ENCODE measurements around the gene FTSJ3. TPM values are rescaled to one million over a fixed set of nuclear protein-coding genes. Genes with fewer than 3 reads are reported as not detected.

Gene FTSJ3
- total and polyA plus RNA-seq, 4 donors, result 26.1 to 49.8 (median 39.9) TPM

DNA sequence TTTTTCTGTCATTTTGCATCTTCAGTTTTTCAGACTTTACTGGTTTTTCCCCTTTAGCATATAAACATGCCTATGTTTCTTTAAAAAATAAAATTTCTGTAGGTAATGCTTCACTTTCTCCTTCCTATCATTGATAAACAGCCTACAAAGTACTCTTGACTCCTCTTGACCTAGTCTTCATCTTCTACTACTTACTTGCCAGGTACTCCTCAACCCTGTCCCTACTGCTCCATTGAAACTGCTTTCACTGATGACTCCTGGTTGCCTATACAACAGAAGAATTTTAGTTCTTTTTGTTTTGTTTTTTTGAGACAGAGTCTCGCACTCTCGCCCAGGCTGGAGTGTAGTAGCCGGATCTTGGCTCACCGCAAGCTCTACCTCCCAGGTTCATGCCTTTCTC is 46.5 kb downstream of the FTSJ3 start:
- Histone ChIP-seq H3K36me3 (ENCODE audit: control insufficient read depth, insufficient read depth, low read length) (peaks cover 29% of the 10 kb centered on the region), H3K4me3 (ENCODE audit: low read depth, low read length) (no peak overlapping the region), H3K9me3 (ENCODE audit: control insufficient read depth, insufficient read depth, low read length) (no peaks in the 10 kb centered on the region), H3K27me3 (ENCODE audit: control insufficient read depth, insufficient read depth, low read length) (no peaks in the 10 kb centered on the region), H3K4me1 (ENCODE audit: control insufficient read depth, insufficient read depth, low read length) (no peaks in the 10 kb centered on the region), H3K27ac (ENCODE audit: low read depth, low read length) (no peak overlapping the region)
- no peak for DNase-seq (ENCODE audit: low read depth in 4 of 6, low spot score in 6 of 6)
- WGBS (ENCODE audit: insufficient coverage), result 100% methylated on average over 1 of the region's 4 CpGs

DNA sequence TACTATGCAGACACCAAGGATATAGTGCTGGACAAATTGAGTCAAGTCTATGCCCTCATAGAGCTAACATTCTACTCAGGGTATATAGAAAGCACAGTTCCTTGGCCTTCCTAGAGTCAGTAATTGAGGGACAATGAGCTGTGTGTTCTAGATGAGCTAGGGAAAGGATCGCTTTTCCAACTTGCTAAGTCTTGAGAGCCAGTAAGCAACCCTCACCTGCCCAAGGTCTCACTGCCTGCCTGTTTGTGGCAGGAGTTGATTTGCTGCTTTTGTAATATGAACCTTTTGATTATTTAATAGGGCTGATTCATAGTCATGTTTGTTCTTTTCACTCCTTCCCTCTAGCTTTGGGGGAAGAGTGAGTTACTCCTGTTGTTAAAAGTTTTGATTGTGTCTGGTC is 47.0 kb downstream of the FTSJ3 start:
- H3K27ac ChIP-seq (ENCODE audit: low read depth, low read length), result no peak overlapping the region
- H3K4me1 ChIP-seq (ENCODE audit: control insufficient read depth, insufficient read depth, low read length), result no peaks in the 10 kb centered on the region
- peaks cover 29% of the 10 kb centered on the region for H3K36me3 ChIP-seq (ENCODE audit: control insufficient read depth, insufficient read depth, low read length)
- WGBS (ENCODE audit: insufficient coverage), result 80% methylated on average over 1 of the region's 1 CpG
- H3K27me3 ChIP-seq (ENCODE audit: control insufficient read depth, insufficient read depth, low read length), result no peaks in the 10 kb centered on the region
- H3K9me3 ChIP-seq (ENCODE audit: control insufficient read depth, insufficient read depth, low read length), result no peaks in the 10 kb centered on the region
- H3K4me3 ChIP-seq (ENCODE audit: low read depth, low read length), result no peak overlapping the region
- no peak for DNase-seq (ENCODE audit: low read depth in 4 of 6, low spot score in 6 of 6)

DNA sequence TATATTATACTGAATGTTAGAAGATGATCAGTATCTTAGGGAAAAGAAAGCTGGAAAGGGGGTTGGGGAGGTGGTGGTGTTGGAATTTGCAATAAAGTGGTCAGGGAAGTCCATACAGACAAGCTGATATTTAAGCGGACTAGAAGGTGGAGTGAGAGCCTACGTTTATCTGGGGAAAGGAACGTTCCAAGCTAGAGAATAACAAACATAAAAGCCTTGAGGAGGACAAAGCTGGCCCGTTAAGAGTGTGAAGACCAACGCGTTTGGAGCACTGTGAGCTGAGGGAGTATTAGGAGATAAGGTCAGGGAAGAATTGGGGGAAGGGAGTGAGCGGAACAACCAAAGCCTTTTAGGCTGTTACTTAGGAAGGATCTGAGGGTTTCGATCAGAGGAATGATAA is 52.0 kb downstream of the FTSJ3 start:
- no peak overlapping the region for H3K27ac ChIP-seq (ENCODE audit: low read depth, low read length)
- DNase-seq (ENCODE audit: low read depth in 4 of 6, low spot score in 6 of 6), result no peak
- H3K4me1 ChIP-seq (ENCODE audit: control insufficient read depth, insufficient read depth, low read length), result peaks cover 13% of the 10 kb centered on the region
- H3K36me3 ChIP-seq (ENCODE audit: control insufficient read depth, insufficient read depth, low read length), result peaks cover 18% of the 10 kb centered on the region
- 11% methylated on average over 6 of the region's 8 CpGs for WGBS (ENCODE audit: insufficient coverage)
- peak overlapping the region; percentile 93 for H3K4me3 ChIP-seq (ENCODE audit: low read depth, low read length)
- no peaks in the 10 kb centered on the region for H3K27me3 ChIP-seq (ENCODE audit: control insufficient read depth, insufficient read depth, low read length)
- H3K9me3 ChIP-seq (ENCODE audit: control insufficient read depth, insufficient read depth, low read length), result no peaks in the 10 kb centered on the region

DNA sequence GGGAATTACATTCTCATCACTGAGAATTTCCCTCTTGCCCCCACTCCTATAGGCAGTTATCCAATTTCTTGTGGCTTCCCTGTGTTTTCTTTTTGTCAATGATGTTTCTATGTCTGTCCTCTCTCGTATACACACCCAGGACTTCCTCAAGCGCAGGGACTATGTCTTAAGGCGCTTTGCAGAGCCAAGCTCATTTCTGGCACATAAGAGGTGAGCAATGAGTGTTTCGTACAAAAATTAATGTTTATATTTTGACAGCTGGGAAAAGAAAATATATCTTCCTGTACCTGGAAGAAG is 52.5 kb downstream of the FTSJ3 start:
- 33% methylated on average over 1 of the region's 4 CpGs for WGBS (ENCODE audit: insufficient coverage)
- Histone ChIP-seq H3K27me3 (ENCODE audit: control insufficient read depth, insufficient read depth, low read length) (no peaks in the 10 kb centered on the region), H3K4me3 (ENCODE audit: low read depth, low read length) (peak overlapping the region; percentile 93), H3K4me1 (ENCODE audit: control insufficient read depth, insufficient read depth, low read length) (peaks cover 13% of the 10 kb centered on the region), H3K27ac (ENCODE audit: low read depth, low read length) (peak overlapping the region; percentile 93), H3K36me3 (ENCODE audit: control insufficient read depth, insufficient read depth, low read length) (peaks cover 17% of the 10 kb centered on the region), H3K9me3 (ENCODE audit: control insufficient read depth, insufficient read depth, low read length) (no peaks in the 10 kb centered on the region)
- DNase-seq (ENCODE audit: low read depth in 4 of 6, low spot score in 6 of 6), result peak in 1 of 6 donors; percentile 2

DNA sequence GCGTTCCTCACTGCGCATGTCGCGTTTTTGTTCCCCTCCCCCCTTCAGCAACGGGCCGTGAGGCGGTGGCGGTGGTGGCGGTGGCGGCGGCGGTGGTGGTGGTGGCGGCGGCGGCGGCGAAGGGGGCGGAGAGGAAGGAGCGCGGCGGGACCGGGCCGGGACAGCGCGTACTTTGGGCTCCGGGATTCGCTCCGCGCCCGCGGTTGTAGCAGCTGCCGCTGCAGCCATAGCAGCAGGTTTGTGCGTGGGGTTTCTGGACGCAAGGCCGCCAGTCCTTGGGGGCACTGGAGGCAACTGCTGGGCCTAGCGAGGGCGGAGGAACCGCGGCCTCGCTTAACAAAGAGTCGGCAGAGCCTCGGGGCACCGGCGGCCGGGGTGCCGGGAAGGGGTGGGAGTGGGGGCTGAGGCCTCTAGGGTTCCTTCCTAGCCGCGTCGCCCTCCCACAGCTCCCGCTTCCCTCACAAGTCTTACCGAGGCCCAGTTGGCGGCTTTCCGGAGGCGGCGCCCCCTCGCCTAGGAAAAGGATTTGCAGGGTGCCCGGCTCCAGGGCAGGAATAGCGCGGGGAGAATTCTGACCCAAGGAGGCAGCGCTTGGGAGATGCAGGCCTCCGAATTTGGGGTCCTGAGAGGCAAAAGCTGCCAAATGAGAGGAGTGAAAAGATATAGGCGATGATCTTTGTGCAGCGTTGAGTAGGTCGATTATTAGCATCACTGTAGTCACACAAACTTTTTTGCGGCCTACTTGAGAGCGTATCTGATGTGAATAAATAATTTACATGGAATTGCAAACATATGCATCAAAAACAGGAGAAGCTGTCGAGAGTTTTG is 53.1 kb downstream of the FTSJ3 start, which contains the start of gene DDX42:
DDX42 (plus strand) TSS at position 30 of the 828 bp plus-strand sequence. CDS start 12,880 bp downstream, outside the sequence.
- H3K27me3 ChIP-seq (ENCODE audit: control insufficient read depth, insufficient read depth, low read length), result no peaks in the 10 kb centered on the region

DNA sequence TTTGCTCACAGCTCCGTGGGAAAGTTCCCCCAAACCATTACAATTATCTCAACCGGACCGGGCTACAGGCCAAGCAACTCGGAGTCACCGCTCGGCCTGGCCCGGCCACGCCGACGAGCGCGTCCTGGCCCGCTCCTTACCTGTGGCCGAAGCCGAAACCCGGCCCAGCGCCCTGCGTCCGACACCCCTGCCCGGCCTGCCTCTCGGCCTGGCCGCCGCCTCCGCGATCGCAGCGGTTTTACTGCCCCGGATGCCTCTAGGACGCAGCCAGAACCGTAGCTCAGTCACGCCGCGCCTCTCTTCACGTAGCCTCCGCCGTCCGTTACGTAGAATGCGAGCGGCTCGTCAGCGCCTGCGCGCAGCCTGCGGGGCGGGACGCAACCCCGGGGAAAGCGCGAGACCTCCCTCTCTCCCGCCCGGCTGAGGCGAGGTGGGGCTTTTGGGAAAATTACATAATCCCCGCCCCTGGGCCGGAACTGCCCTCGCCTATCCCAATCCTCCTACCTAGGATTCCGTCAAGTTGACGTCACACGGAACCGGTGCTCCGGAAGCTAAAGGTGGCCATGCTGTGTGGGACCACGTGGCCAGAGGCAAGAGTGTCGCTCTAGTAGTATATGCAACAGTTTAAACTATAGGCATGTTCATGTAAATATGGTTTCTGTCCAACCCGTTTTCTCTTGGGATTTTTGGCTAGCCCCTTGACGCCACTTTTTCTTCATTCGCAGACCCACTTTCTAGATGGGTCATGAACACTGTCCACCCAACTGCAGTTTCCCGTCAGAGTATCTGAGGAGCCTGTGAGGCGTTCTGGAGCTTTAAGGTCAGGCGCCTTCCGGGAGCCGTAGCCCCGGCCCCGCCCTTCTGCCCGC is 54.0 kb downstream of the FTSJ3 start, which contains the start of gene CCDC47:
CCDC47 (minus strand) TSS at position 326 of the 869 bp plus-strand sequence. CDS start 7,422 bp downstream, outside the sequence.
- WGBS (ENCODE audit: insufficient coverage), result under 1% methylated on average over 59 of the region's 74 CpGs
- H3K4me1 ChIP-seq (ENCODE audit: control insufficient read depth, insufficient read depth, low read length), result peaks cover 14% of the 10 kb centered on the region
- peak; percentile 100 for DNase-seq (ENCODE audit: low read depth in 4 of 6, low spot score in 6 of 6)
- H3K27ac ChIP-seq (ENCODE audit: low read depth, low read length), result peak within 1 kb of the TSS; percentile 93
- no peaks in the 10 kb centered on the region for H3K27me3 ChIP-seq (ENCODE audit: control insufficient read depth, insufficient read depth, low read length)
- H3K9me3 ChIP-seq (ENCODE audit: control insufficient read depth, insufficient read depth, low read length), result no peaks in the 10 kb centered on the region
- H3K4me3 ChIP-seq (ENCODE audit: low read depth, low read length), result peak within 1 kb of the TSS; percentile 93
- H3K36me3 ChIP-seq (ENCODE audit: control insufficient read depth, insufficient read depth, low read length), result peaks cover 14% of the 10 kb centered on the region

More for the DNA sequence above, 53.1 kb downstream of the FTSJ3 start, which contains the start of gene DDX42:
- DNase-seq (ENCODE audit: low read depth in 4 of 6, low spot score in 6 of 6), result peak in 3 of 6 donors; percentile 21 to 76 (median 23)
- peaks cover 13% of the 10 kb centered on the region for H3K4me1 ChIP-seq (ENCODE audit: control insufficient read depth, insufficient read depth, low read length)
- H3K27ac ChIP-seq (ENCODE audit: low read depth, low read length), result peak within 1 kb of the TSS; percentile 93
- peak within 1 kb of the TSS; percentile 93 for H3K4me3 ChIP-seq (ENCODE audit: low read depth, low read length)
- peaks cover 12% of the 10 kb centered on the region for H3K36me3 ChIP-seq (ENCODE audit: control insufficient read depth, insufficient read depth, low read length)
- no peaks in the 10 kb centered on the region for H3K9me3 ChIP-seq (ENCODE audit: control insufficient read depth, insufficient read depth, low read length)
- 0% methylated on average over 47 of the region's 67 CpGs for WGBS (ENCODE audit: insufficient coverage)

DNA sequence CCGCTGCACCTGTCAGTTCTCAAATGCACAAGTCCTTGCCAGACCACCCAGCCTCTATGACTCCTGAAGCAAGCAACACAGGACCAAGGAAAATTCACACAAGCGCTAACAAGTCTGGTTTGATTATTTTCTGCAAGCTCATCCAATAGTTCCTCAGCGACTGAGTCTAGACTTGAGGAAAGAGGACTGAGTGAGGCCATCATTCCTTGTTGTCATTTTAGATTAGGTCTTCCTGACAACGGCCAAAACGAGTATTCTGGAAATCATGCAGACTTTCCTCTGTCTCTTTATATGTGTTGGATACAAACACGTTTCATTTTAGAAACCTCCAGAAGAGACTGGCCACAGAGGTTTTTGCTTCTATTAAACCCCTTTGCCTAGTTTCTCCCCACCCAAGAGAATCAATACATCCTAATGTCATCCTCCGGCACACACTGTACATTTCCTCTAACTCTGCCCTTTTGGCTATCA is 54.6 kb downstream of the FTSJ3 start:
- DNase-seq (ENCODE audit: low read depth in 4 of 6, low spot score in 6 of 6), result peak in 2 of 6 donors; percentile 17 to 26
- Histone ChIP-seq H3K36me3 (ENCODE audit: control insufficient read depth, insufficient read depth, low read length) (peaks cover 15% of the 10 kb centered on the region), H3K27me3 (ENCODE audit: control insufficient read depth, insufficient read depth, low read length) (no peaks in the 10 kb centered on the region), H3K27ac (ENCODE audit: low read depth, low read length) (peak overlapping the region; percentile 93), H3K9me3 (ENCODE audit: control insufficient read depth, insufficient read depth, low read length) (no peaks in the 10 kb centered on the region), H3K4me3 (ENCODE audit: low read depth, low read length) (peak overlapping the region; percentile 93), H3K4me1 (ENCODE audit: control insufficient read depth, insufficient read depth, low read length) (peaks cover 16% of the 10 kb centered on the region)
- 8% methylated on average over 6 of the region's 7 CpGs for WGBS (ENCODE audit: insufficient coverage)

Other genes with a start within 250 kb of the FTSJ3 start
- 10 to 100 TPM; 10.3 to 11.4 TPM for gene TACO1, start 226.8 kb downstream of the FTSJ3 start, total RNA-seq
- 10 to 100 TPM; 21.0 to 21.1 TPM for gene TACO1, start 226.8 kb downstream of the FTSJ3 start, polyA plus RNA-seq (ENCODE audit: insufficient read length in 2 of 2)
- gene MAP3K3, start 205.2 kb downstream of the FTSJ3 start, total RNA-seq, result 10 to 100 TPM; 26.9 to 42.6 TPM
- 10 to 100 TPM; 21.9 to 33.1 TPM for gene MAP3K3, start 205.2 kb downstream of the FTSJ3 start, polyA plus RNA-seq (ENCODE audit: insufficient read length in 2 of 2)
- 10 to 100 TPM in 1 of 2 donors, 1 to 10 TPM in 1; 8.8 to 31.7 TPM for gene LIMD2, start 127.5 kb downstream of the FTSJ3 start, total RNA-seq
- gene LIMD2, start 127.5 kb downstream of the FTSJ3 start, polyA plus RNA-seq (ENCODE audit: insufficient read length in 2 of 2), result 10 to 100 TPM; 48.6 to 50.8 TPM
- gene STRADA, start 85.9 kb downstream of the FTSJ3 start, total RNA-seq, result 10 to 100 TPM; 39.9 to 40.2 TPM
- gene STRADA, start 85.9 kb downstream of the FTSJ3 start, polyA plus RNA-seq (ENCODE audit: insufficient read length in 2 of 2), result 100 to 1,000 TPM in 1 of 2 donors, 10 to 100 TPM in 1; 73.2 to 108 TPM
- gene CCDC47, start 54.1 kb downstream of the FTSJ3 start, total RNA-seq, result 10 to 100 TPM; 74.9 to 75.6 TPM
- gene CCDC47, start 54.1 kb downstream of the FTSJ3 start, polyA plus RNA-seq (ENCODE audit: insufficient read length in 2 of 2), result 10 to 100 TPM; 68.9 to 85.7 TPM
- gene DDX42, start 53.5 kb downstream of the FTSJ3 start, total RNA-seq, result 100 to 1,000 TPM in 1 of 2 donors, 10 to 100 TPM in 1; 90.1 to 101 TPM
- gene DDX42, start 53.5 kb downstream of the FTSJ3 start, polyA plus RNA-seq (ENCODE audit: insufficient read length in 2 of 2), result 100 to 1,000 TPM; 113 to 114 TPM
- 10 to 100 TPM; 37.4 to 52.9 TPM for gene PSMC5, start 232 bp downstream of the FTSJ3 start, total RNA-seq
- gene PSMC5, start 232 bp downstream of the FTSJ3 start, polyA plus RNA-seq (ENCODE audit: insufficient read length in 2 of 2), result 100 to 1,000 TPM; 182 to 193 TPM
- gene SMARCD2, start 15.0 kb upstream of the FTSJ3 start, total RNA-seq, result 10 to 100 TPM; 28.1 to 52.3 TPM
- gene SMARCD2, start 15.0 kb upstream of the FTSJ3 start, polyA plus RNA-seq (ENCODE audit: insufficient read length in 2 of 2), result 10 to 100 TPM; 24.4 to 36.6 TPM
- gene CSH2, start 46.0 kb upstream of the FTSJ3 start, total RNA-seq, result 1 to 10 TPM in 1 of 2 donors, not detected in 1; 7.2 TPM
- 1 to 10 TPM in 1 of 2 donors, under 1 TPM in 1; 0.47 to 5.5 TPM for gene CSH2, start 46.0 kb upstream of the FTSJ3 start, polyA plus RNA-seq (ENCODE audit: insufficient read length in 2 of 2)
- under 1 TPM in 1 of 2 donors, not detected in 1; 0.44 TPM for gene GH2, start 54.3 kb upstream of the FTSJ3 start, total RNA-seq
- not detected for gene GH2, start 54.3 kb upstream of the FTSJ3 start, polyA plus RNA-seq (ENCODE audit: insufficient read length in 2 of 2)
- gene CSH1, start 68.9 kb upstream of the FTSJ3 start, total RNA-seq, result 10 to 100 TPM in 1 of 2 donors, not detected in 1; 18.1 TPM
- gene CSH1, start 68.9 kb upstream of the FTSJ3 start, polyA plus RNA-seq (ENCODE audit: insufficient read length in 2 of 2), result 1 to 10 TPM; 1.3 to 5.2 TPM
- 1 to 10 TPM in 1 of 2 donors, not detected in 1; 1.0 TPM for gene CSHL1, start 83.6 kb upstream of the FTSJ3 start, total RNA-seq
- not detected for gene CSHL1, start 83.6 kb upstream of the FTSJ3 start, polyA plus RNA-seq (ENCODE audit: insufficient read length in 2 of 2)
- 1 to 10 TPM in 1 of 2 donors, not detected in 1; 5.5 TPM for gene GH1, start 91.2 kb upstream of the FTSJ3 start, total RNA-seq
- gene GH1, start 91.2 kb upstream of the FTSJ3 start, polyA plus RNA-seq (ENCODE audit: insufficient read length in 2 of 2), result not detected
- gene CD79B, start 104.7 kb upstream of the FTSJ3 start, total RNA-seq, result 1 to 10 TPM; 1.1 to 1.2 TPM
- gene CD79B, start 104.7 kb upstream of the FTSJ3 start, polyA plus RNA-seq (ENCODE audit: insufficient read length in 2 of 2), result under 1 TPM; 0.36 TPM
- under 1 TPM; 0.20 to 0.28 TPM for gene SCN4A, start 145.3 kb upstream of the FTSJ3 start, total RNA-seq
- gene SCN4A, start 145.3 kb upstream of the FTSJ3 start, polyA plus RNA-seq (ENCODE audit: insufficient read length in 2 of 2), result under 1 TPM; 0.14 to 0.17 TPM
- gene PRR29, start 170.7 kb upstream of the FTSJ3 start, total RNA-seq, result 10 to 100 TPM in 1 of 2 donors, 1 to 10 TPM in 1; 2.8 to 13.4 TPM
- gene PRR29, start 170.7 kb upstream of the FTSJ3 start, polyA plus RNA-seq (ENCODE audit: insufficient read length in 2 of 2), result 10 to 100 TPM; 12.3 to 17.7 TPM
- 10 to 100 TPM; 10.1 to 37.0 TPM for gene ICAM2, start 193.0 kb upstream of the FTSJ3 start, total RNA-seq
- gene ICAM2, start 193.0 kb upstream of the FTSJ3 start, polyA plus RNA-seq (ENCODE audit: insufficient read length in 2 of 2), result 10 to 100 TPM; 15.6 to 21.0 TPM